Measurements from ENCODE around the gene HERC2.
"Not testable (repeated sequence)": the region's sequence is repeated elsewhere in the genome, so short reads cannot be mapped to it uniquely, and the experiment has no call there.

The HERC2 gene

GRCh38 chr15:28179270-28179669 is 142.7 kb downstream of the HERC2 start:
- no peak for DNase-seq (ENCODE audit: low read depth)

GRCh38 chr15:28178727-28179126 is 143.3 kb downstream of the HERC2 start:
- no peak for DNase-seq (ENCODE audit: low read depth)

- no peak for DNase-seq (ENCODE audit: low read depth)
These were observed 143.7 kb downstream of the HERC2 start for GRCh38 chr15:28178290-28178689.

GRCh38 chr15:28169366-28169765 is 152.6 kb downstream of the HERC2 start:
- DNase-seq (ENCODE audit: low read depth): no peak

- DNase-seq (ENCODE audit: low read depth): not testable (repeated sequence)
These were observed 153.4 kb downstream of the HERC2 start for GRCh38 chr15:28168405-28169121.

- no peak for DNase-seq (ENCODE audit: low read depth)
These were observed 154.9 kb downstream of the HERC2 start for GRCh38 chr15:28167042-28167441.

GRCh38 chr15:28165791-28166190 is 156.2 kb downstream of the HERC2 start:
- no peak for DNase-seq (ENCODE audit: low read depth)

GRCh38 chr15:28164876-28165275 is 157.1 kb downstream of the HERC2 start:
- no peak for DNase-seq (ENCODE audit: low read depth)

GRCh38 chr15:28154283-28154682 is 167.7 kb downstream of the HERC2 start:
- DNase-seq (ENCODE audit: low read depth): no peak

GRCh38 chr15:28153492-28154119 is 168.4 kb downstream of the HERC2 start:
- DNase-seq (ENCODE audit: low read depth): no peak

- DNase-seq (ENCODE audit: low read depth): not testable (repeated sequence)
These were observed 169.4 kb downstream of the HERC2 start for GRCh38 chr15:28152538-28152923.

GRCh38 chr15:28151864-28152537 is 170.0 kb downstream of the HERC2 start:
- not testable (repeated sequence) for DNase-seq (ENCODE audit: low read depth)

- no peak for DNase-seq (ENCODE audit: low read depth)
These were observed 174.2 kb downstream of the HERC2 start for GRCh38 chr15:28147801-28148200.

GRCh38 chr15:28145419-28145818 is 176.6 kb downstream of the HERC2 start:
- DNase-seq (ENCODE audit: low read depth): not testable (repeated sequence)

- no peak for DNase-seq (ENCODE audit: low read depth)
These were observed 181.9 kb downstream of the HERC2 start for GRCh38 chr15:28140062-28140461.

GRCh38 chr15:28137408-28138039 is 184.5 kb downstream of the HERC2 start:
- DNase-seq (ENCODE audit: low read depth): not testable (repeated sequence)

- not testable (repeated sequence) for DNase-seq (ENCODE audit: low read depth)
These were observed 185.6 kb downstream of the HERC2 start for GRCh38 chr15:28136236-28136904.

- no peak for DNase-seq (ENCODE audit: low read depth)
These were observed 188.7 kb downstream of the HERC2 start for GRCh38 chr15:28133281-28133680.

- DNase-seq (ENCODE audit: low read depth): no peak
These were observed 189.3 kb downstream of the HERC2 start for GRCh38 chr15:28132524-28133275.

- DNase-seq (ENCODE audit: low read depth): no peak
These were observed 190.0 kb downstream of the HERC2 start for GRCh38 chr15:28131946-28132345.

GRCh38 chr15:28131400-28131799 is 190.6 kb downstream of the HERC2 start:
- no peak for DNase-seq (ENCODE audit: low read depth)
